ENCODE results near the gene ACTN4.

The ACTN4 gene

DNA sequence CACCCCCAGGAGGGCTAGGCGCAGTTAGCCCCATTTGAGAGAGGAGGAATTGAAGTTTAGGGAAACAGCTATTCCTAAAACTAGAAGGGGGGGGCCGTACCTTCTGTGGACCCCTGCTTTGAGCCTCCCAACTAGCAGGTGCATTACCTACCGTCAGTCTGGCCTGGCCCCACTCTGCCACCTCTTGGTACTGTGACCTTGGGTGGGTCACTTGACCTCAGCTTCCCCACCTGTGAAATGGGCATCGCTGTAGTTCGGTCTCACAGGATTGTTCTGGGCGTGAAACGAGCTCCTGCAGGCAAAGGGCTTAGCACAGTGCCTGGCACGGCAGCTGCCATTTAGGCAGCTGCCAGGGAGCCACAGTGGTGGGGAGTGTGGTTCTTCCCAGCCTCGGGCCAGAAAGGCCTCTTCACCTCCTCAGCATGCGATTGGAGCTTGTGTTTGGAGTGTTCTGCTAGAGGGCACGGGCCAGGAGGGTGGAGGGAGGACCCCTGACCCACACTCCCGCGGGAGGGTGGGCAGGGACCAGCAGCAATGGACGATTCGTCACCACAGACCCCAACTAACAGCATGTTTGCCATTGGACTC is 64.8 kb downstream of the ACTN4 start:
- no peak for TF ChIP-seq CTCF (IDR thresholded peaks at IDR 0.05)
- TF ChIP-seq ZFX (IDR thresholded peaks at IDR 0.05; ENCODE audit: borderline replicate concordance), result no peak
- H3K27ac ChIP-seq, result no peak overlapping the region

DNA sequence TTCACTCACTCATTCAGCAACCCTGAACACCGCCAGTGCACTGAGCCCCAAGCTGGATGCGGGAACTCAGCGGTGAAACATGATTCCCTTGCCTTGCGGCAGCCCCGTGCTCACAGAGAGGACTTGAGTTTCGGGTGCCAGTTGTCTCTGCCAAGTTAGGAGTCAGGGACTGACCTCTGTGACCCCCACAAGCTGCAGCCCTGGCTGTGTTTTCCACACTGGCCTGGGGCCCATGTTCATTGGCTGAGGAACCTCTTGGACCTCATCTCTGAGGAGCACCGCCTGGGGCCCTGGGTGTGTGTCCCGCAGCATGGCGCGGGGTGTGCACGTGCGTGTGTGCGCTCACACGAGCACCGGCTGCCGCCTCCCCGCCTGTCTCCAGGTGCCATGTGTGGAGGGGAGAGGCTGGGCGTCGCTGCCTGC is 65.8 kb downstream of the ACTN4 start:
- no peak overlapping the region for H3K27ac ChIP-seq
- TF ChIP-seq ZFX (IDR thresholded peaks at IDR 0.05; ENCODE audit: borderline replicate concordance), result no peak
- TF ChIP-seq CTCF (IDR thresholded peaks at IDR 0.05), result no peak

GRCh38 chr19:38713865-38714264 is 66.4 kb downstream of the ACTN4 start:
- no peak for TF ChIP-seq CTCF (IDR thresholded peaks at IDR 0.05)
- TF ChIP-seq ZFX (IDR thresholded peaks at IDR 0.05; ENCODE audit: borderline replicate concordance), result no peak
- peak overlapping the region; percentile 27; the same call in 1 of the 2 replicates for H3K27ac ChIP-seq

DNA sequence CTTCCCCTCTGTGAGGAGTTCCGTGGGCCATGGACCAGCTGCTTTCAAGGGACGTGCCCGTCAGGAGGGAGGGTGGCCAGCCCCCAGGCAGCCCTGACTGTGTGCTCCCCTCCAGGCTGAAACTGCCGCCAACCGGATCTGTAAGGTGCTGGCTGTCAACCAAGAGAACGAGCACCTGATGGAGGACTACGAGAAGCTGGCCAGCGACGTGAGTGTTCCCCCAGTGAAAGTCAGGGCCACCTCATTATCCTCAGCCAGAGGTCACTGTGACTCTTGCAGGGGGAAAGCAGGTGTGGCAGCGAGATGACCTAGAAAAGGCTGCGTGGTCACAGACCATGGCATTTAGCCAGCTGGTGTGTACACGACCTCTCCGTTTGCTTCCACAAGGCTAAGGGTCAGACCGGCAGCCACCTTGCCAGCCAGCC is 66.9 kb downstream of the ACTN4 start:
- peak overlapping the region; percentile 27; the same call in 1 of the 2 replicates for H3K27ac ChIP-seq
- TF ChIP-seq ZFX (IDR thresholded peaks at IDR 0.05; ENCODE audit: borderline replicate concordance), result no peak

- H3K27ac ChIP-seq, result peak overlapping the region; percentile 27; the same call in 1 of the 2 replicates
- no peak for TF ChIP-seq ZFX (IDR thresholded peaks at IDR 0.05; ENCODE audit: borderline replicate concordance)
- no peak for TF ChIP-seq CTCF (IDR thresholded peaks at IDR 0.05)
Measured at GRCh38 chr19:38715555-38715954, 68.1 kb downstream of the ACTN4 start.

- no peak overlapping the region for H3K27ac ChIP-seq
- TF ChIP-seq CTCF (IDR thresholded peaks at IDR 0.05), result no peak
- no peak for TF ChIP-seq ZFX (IDR thresholded peaks at IDR 0.05; ENCODE audit: borderline replicate concordance)
Measured at GRCh38 chr19:38717051-38717450, 69.6 kb downstream of the ACTN4 start.

- H3K27ac ChIP-seq, result 0 out of 2 replicates have a peak overlapping the region, but pooled peaks have one; percentile 7
- TF ChIP-seq ZFX (IDR thresholded peaks at IDR 0.05; ENCODE audit: borderline replicate concordance) (no peak), CTCF (IDR thresholded peaks at IDR 0.05) (no peak)
Measured at GRCh38 chr19:38717855-38718254, 70.4 kb downstream of the ACTN4 start.
